Keratinocyte (primary cell): ENCODE data around the gene PRDX2. TPM values are rescaled to one million over a fixed set of nuclear protein-coding genes. Genes with fewer than 3 reads are reported as not detected.

Experiments used
- DNase-seq: peaks from one replicate; pipeline ENCODE4 v3.0.0-alpha.2; 2011; ENCODE audit warnings: low read depth, missing footprints, low spot score
- FAIRE-seq: peaks from 2 replicates; lab custom pipeline; 2011; peaks lifted over from hg19 to GRCh38; lab: Jason Lieb, UNC
- H2AFZ ChIP-seq: 2 replicates; pipeline ENCODE4 v1.6.0; 2012; ENCODE audit warnings: low read length, control low read depth, inconsistent platforms; ENCODE audit not compliant: control insufficient read depth
- H3K27ac ChIP-seq: 2 replicates; pipeline ENCODE4 v1.5.1; 2011; ENCODE audit warnings: low read length; ENCODE audit not compliant: control insufficient read depth, insufficient read depth
- H3K27me3 ChIP-seq: 3 replicates; pipeline ENCODE4 v1.6.0; 2011; ENCODE audit warnings: low read length; ENCODE audit not compliant: control insufficient read depth, insufficient read depth; ENCODE audit errors: extremely low read depth
- H3K36me3 ChIP-seq, 2 experiments: 2 replicates in 1 of 2; 3 replicates in 1 of 2; pipeline ENCODE4 v1.5.1; 2011; ENCODE audit warnings: low read length in 2 of 2, mild to moderate bottlenecking in 1 of 2; ENCODE audit not compliant: control insufficient read depth in 2 of 2, insufficient read depth in 2 of 2; ENCODE audit errors: extremely low read depth in 1 of 2
- H3K4me1 ChIP-seq: 3 replicates; pipeline ENCODE4 v1.5.1; 2011; ENCODE audit warnings: low read length; ENCODE audit not compliant: control insufficient read depth, insufficient read depth; ENCODE audit errors: extremely low read depth
- H3K4me2 ChIP-seq: 3 replicates; pipeline ENCODE4 v1.6.0; 2011; ENCODE audit warnings: low read depth, low read length; ENCODE audit not compliant: control insufficient read depth, insufficient read depth; ENCODE audit errors: extremely low read depth
- H3K4me3 ChIP-seq, 3 experiments: fragments of 200-600 bp in 1 of 3; sonication (generic) in 1 of 3; 2 replicates in 2 of 3; 3 replicates in 1 of 3; pipeline ENCODE4 v1.5.1; 2011 to 2016; ENCODE audit warnings: low read length in 3 of 3, mild to moderate bottlenecking in 3 of 3, control low read depth in 2 of 3, inconsistent platforms in 1 of 3, low read depth in 1 of 3, mixed read lengths in 1 of 3, mixed run types in 1 of 3, moderate library complexity in 1 of 3; ENCODE audit not compliant: control insufficient read depth in 2 of 3, insufficient read depth in 2 of 3; ENCODE audit errors: extremely low read depth in 1 of 3
- H3K79me2 ChIP-seq: 2 replicates; pipeline ENCODE4 v1.6.0; 2012; ENCODE audit warnings: low read length; ENCODE audit not compliant: control insufficient read depth, insufficient read depth
- H3K9ac ChIP-seq: 3 replicates; pipeline ENCODE4 v1.6.0; 2011; ENCODE audit warnings: low read length; ENCODE audit not compliant: control insufficient read depth, insufficient read depth; ENCODE audit errors: extremely low read depth
- H3K9me1 ChIP-seq: 3 replicates; pipeline ENCODE4 v1.6.0; 2011; ENCODE audit warnings: low read length; ENCODE audit not compliant: control insufficient read depth, insufficient read depth; ENCODE audit errors: extremely low read depth
- H3K9me3 ChIP-seq: 2 replicates; pipeline ENCODE4 v1.5.1; 2012; ENCODE audit warnings: low read depth, low read length; ENCODE audit not compliant: control insufficient read depth
- H4K20me1 ChIP-seq: 3 replicates; pipeline ENCODE4 v1.6.0; 2011; ENCODE audit warnings: low read length; ENCODE audit not compliant: control insufficient read depth, insufficient read depth; ENCODE audit errors: extremely low read depth
- CTCF ChIP-seq, 3 experiments: IDR thresholded peaks in 1 of 3; conservative IDR thresholded peaks in 1 of 3; optimal IDR thresholded peaks in 1 of 3; 2 replicates in 2 of 3; 3 replicates in 1 of 3; pipeline versions ENCODE3 to v1.5.1; 2011; ENCODE audit warnings: low read length in 3 of 3, mild to moderate bottlenecking in 3 of 3, moderate library complexity in 2 of 3, control low read depth in 1 of 3, inconsistent platforms in 1 of 3; ENCODE audit not compliant: insufficient read depth in 2 of 3; ENCODE audit errors: extremely low read depth in 1 of 3
- EZH2 ChIP-seq: IDR thresholded peaks from one replicate; pipeline ENCODE4 v1.6.1; 2012; ENCODE audit warnings: inconsistent platforms, mild to moderate bottlenecking, low read length, moderate library complexity
- dilution Hi-C: fragments of 300-500 bp; cut with MboI; formaldehyde crosslinking; loops from one replicate; pipeline ENCODE4 v1.7.0; 2020; ENCODE audit warnings: low sequenced_read_pairs; ENCODE audit not compliant: extremely low pct_ligation_motif_present
- polyA plus RNA-seq, 5 experiments: library from polyadenylated mRNA; depleted of rRNA in 3 of 5; stranded (reverse) in 3 of 5; stranded (forward) in 1 of 5; unstranded in 1 of 5; fragments of >200 nt; gene quantifications; 1 replicate in 1 of 5; 2 replicates in 3 of 5; 3 replicates in 1 of 5; pipeline versions ENCODE4 v1.2.1 to v1.2.3, GENCODE V29; 2011 to 2012; ENCODE audit warnings: missing spikeins in 2 of 5, low read depth in 1 of 5, low replicate concordance in 1 of 5

PRDX2 gene
- polyA plus RNA-seq, 1 donor (not counting 4 experiments of a cell fraction or from before 2014, with no cell fraction given), result 154 TPM

- Histone ChIP-seq H3K79me2 (no peaks in the 10 kb centered on the region), H3K4me3 (peak overlapping the region in 1 of 3 experiments; percentile 9), H3K27ac (peak overlapping the region; percentile 81), H3K9me3 (no peaks in the 10 kb centered on the region), H4K20me1 (no peaks in the 10 kb centered on the region), H2AFZ (peak overlapping the region; percentile 59), H3K4me1 (peaks cover 68% of the 10 kb centered on the region), H3K27me3 (no peaks in the 10 kb centered on the region), H3K9me1 (no peaks in the 10 kb centered on the region), H3K36me3 (no peaks in the 10 kb centered on the region), H3K9ac (peak overlapping the region; percentile 71), H3K4me2 (peak overlapping the region; percentile 88)
- no peak for TF ChIP-seq CTCF (optimal IDR thresholded peaks at IDR 0.05 in 1 of 3, IDR thresholded peaks at IDR 0.05 in 1 of 3, conservative IDR thresholded peaks at IDR 0.05 in 1 of 3; ENCODE audit: extremely low read depth in 1 of 3, insufficient read depth in 2 of 3, low read length in 3 of 3)
- TF ChIP-seq EZH2, result no peak
- DNase-seq (no peak), FAIRE-seq (no peak)
- dilution Hi-C loops, result no loop called here
These were observed 17.2 kb downstream of the PRDX2 start for GRCh38 chr19:12784394-12784870.

DNA sequence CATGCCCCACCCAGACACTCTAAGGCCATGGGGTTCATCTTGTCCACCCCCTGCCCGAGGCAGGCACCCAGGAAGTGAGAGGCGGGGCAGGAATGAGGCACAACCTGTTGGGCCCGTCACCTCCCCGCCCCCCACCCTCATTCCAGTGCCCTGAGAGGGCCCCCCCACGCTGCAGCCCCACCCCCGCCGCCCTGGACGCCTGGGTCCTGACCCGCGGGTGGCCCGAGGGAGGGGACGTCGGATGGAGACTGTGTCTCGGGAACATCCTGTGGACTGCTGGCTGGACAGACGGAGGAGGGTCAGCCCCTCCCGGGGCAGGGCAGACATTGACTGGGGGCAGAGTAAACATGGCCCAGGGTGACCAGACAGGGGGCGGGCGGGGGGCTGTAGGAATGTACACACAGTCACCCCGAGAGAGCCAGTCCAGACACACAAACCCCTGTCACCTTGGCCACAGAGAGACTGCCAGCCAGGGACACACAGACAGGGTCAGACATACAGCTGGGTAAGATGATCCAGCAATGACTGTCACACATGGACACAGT is 17.7 kb downstream of the PRDX2 start:
- DNase-seq, result no peak
- Histone ChIP-seq H3K9me3 (no peaks in the 10 kb centered on the region), H3K4me1 (peaks cover 69% of the 10 kb centered on the region), H3K79me2 (no peaks in the 10 kb centered on the region), H4K20me1 (no peaks in the 10 kb centered on the region), H3K27me3 (no peaks in the 10 kb centered on the region), H3K4me3 (peak overlapping the region in 1 of 3 experiments; percentile 45), H3K9ac (peak overlapping the region; percentile 71), H3K9me1 (no peaks in the 10 kb centered on the region), H3K36me3 (no peaks in the 10 kb centered on the region), H3K27ac (peak overlapping the region; percentile 81), H2AFZ (peak overlapping the region; percentile 59), H3K4me2 (peak overlapping the region; percentile 88)
- FAIRE-seq, result no peak
- dilution Hi-C loops, result no loop called here
- no peak for TF ChIP-seq CTCF (optimal IDR thresholded peaks at IDR 0.05 in 1 of 3, IDR thresholded peaks at IDR 0.05 in 1 of 3, conservative IDR thresholded peaks at IDR 0.05 in 1 of 3; ENCODE audit: extremely low read depth in 1 of 3, insufficient read depth in 2 of 3, low read length in 3 of 3)
- TF ChIP-seq EZH2, result no peak
